AG09309 (cell line): ENCODE data around the gene TMEM40.

Source experiments
- DNase-seq: peaks from one replicate; pipeline ENCODE4 v3.0.0-alpha.2; 2010; ENCODE audit warnings: low read depth
- H3K4me3 ChIP-seq: 2 replicates; pipeline ENCODE4 v1.5.1; 2011; ENCODE audit warnings: mild to moderate bottlenecking, low read depth, low read length, moderate library complexity; ENCODE audit not compliant: control insufficient read depth
- TF ChIP-seq, protein P1 (sequence below): IDR thresholded peaks from 2 replicates; pipeline ENCODE4 v1.5.1; 2011; ENCODE audit warnings: mild to moderate bottlenecking, low read depth, low read length, inconsistent platforms; ENCODE audit not compliant: insufficient read depth, control insufficient read depth; ENCODE audit errors: missing control alignments

TMEM40 gene

GRCh38 chr3:12686096-12686495 is 73.0 kb downstream of the TMEM40 start:
- no peak for DNase-seq
- H3K4me3 ChIP-seq = no peak overlapping the region
- TF ChIP-seq, protein P1, sequence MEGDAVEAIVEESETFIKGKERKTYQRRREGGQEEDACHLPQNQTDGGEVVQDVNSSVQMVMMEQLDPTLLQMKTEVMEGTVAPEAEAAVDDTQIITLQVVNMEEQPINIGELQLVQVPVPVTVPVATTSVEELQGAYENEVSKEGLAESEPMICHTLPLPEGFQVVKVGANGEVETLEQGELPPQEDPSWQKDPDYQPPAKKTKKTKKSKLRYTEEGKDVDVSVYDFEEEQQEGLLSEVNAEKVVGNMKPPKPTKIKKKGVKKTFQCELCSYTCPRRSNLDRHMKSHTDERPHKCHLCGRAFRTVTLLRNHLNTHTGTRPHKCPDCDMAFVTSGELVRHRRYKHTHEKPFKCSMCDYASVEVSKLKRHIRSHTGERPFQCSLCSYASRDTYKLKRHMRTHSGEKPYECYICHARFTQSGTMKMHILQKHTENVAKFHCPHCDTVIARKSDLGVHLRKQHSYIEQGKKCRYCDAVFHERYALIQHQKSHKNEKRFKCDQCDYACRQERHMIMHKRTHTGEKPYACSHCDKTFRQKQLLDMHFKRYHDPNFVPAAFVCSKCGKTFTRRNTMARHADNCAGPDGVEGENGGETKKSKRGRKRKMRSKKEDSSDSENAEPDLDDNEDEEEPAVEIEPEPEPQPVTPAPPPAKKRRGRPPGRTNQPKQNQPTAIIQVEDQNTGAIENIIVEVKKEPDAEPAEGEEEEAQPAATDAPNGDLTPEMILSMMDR = no peak
